H1 (cell line): Measurements from ENCODE around the gene MIDN. TPM values are rescaled to one million over a fixed set of nuclear protein-coding genes. Genes with fewer than 3 reads are reported as not detected.

Experiments used
- ASH2L ChIP-seq: fragments of 200-600, 300-600 bp; sonication (generic); IDR thresholded peaks from one replicate; pipeline ENCODE4 v1.7.1; 2017; ENCODE audit warnings: low read length
- ATF2 ChIP-seq: IDR thresholded peaks from 2 replicates; pipeline ENCODE4 v1.6.1; 2012; ENCODE audit warnings: low read length, inconsistent platforms
- BACH1 ChIP-seq: IDR thresholded peaks from 2 replicates; pipeline ENCODE4 v1.6.1; 2012; ENCODE audit warnings: low read length, improper control_type of control experiment
- CHD7 ChIP-seq: fragments of 300-600 bp; sonication (generic); IDR thresholded peaks from 2 replicates; pipeline ENCODE4 v1.7.1; 2012; ENCODE audit warnings: low read length, moderate library complexity, mild to moderate bottlenecking, inconsistent platforms; ENCODE audit not compliant: insufficient replicate concordance
- JUND ChIP-seq: IDR thresholded peaks from 2 replicates; pipeline ENCODE4 v1.6.1; 2011; ENCODE audit warnings: mild to moderate bottlenecking, improper control_type of control experiment, low read length
- NANOG ChIP-seq: IDR thresholded peaks from 2 replicates; pipeline ENCODE4 v1.6.1; 2011; ENCODE audit warnings: low read length, low read depth, mild to moderate bottlenecking, inconsistent platforms; ENCODE audit not compliant: insufficient read depth, poor library complexity, severe bottlenecking
- SP1 ChIP-seq: IDR thresholded peaks from 2 replicates; pipeline ENCODE4 v1.6.1; 2011; ENCODE audit warnings: low read depth, low read length
- polyA plus RNA-seq, 7 experiments: library from polyadenylated mRNA; depleted of rRNA in 3 of 7; stranded (reverse) in 5 of 7; unstranded in 2 of 7; fragments of >200 nt in 5 of 7; fragments of 200-250 nt in 2 of 7; gene quantifications; 1 replicate in 5 of 7; 2 replicates in 1 of 7; 4 replicates in 1 of 7; pipeline versions ENCODE4 v1.2.1 to v1.2.3, GENCODE V29; 2011 to 2013; ENCODE audit warnings: missing spikeins in 2 of 7, mixed read lengths in 2 of 7
- total RNA-seq: library from RNA; stranded (reverse); fragmentation: NEBNext Ultra II Directional; extraction: Animal tissue kit (Norgen Biotek cat#: 25700); gene quantifications from 2 replicates; pipeline ENCODE4 v1.2.1, GENCODE V29; 2021
- TF ChIP-seq, protein P1 (sequence below): IDR thresholded peaks from 2 replicates; pipeline ENCODE4 v1.6.1; 2011; ENCODE audit warnings: low read depth, mild to moderate bottlenecking, low read length; ENCODE audit not compliant: insufficient read depth

The MIDN gene
- total and polyA plus RNA-seq, 2 of the 8 experiments (the other 6 are each of a cell fraction or from before 2014, with no cell fraction given), result 39.8 to 159 TPM

DNA sequence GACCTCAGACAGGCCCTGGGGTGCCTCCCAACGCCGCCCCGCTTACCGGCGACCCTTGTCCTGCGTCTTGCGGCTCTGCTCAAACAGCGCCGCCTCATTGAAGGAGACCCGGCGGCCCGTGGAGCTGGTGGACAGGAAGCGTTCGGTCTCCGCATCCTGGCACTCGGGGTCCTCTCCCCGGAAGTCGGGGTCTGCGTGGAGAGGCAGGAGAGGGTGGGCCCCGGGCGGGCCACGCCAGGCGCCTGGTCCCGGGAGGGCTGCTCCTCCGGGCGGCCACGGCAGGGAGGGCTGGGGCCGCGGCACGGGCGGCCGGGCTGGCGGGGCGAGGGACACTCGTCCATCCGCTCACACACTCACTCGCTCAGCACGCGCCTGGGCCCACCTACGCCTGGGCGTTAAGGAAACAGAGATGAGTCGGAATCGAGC lies 13.4 kb upstream of the MIDN start (continued):
- TF ChIP-seq CHD7, result no peak
- no peak for TF ChIP-seq NANOG
- no peak for TF ChIP-seq ATF2
- TF ChIP-seq BACH1, result no peak
- no peak for TF ChIP-seq JUND
- no peak for TF ChIP-seq SP1
- TF ChIP-seq ASH2L, result no peak
- TF ChIP-seq, protein P1, sequence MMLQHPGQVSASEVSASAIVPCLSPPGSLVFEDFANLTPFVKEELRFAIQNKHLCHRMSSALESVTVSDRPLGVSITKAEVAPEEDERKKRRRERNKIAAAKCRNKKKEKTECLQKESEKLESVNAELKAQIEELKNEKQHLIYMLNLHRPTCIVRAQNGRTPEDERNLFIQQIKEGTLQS, result no peak
